Progenitor cell of endocrine pancreas (in vitro differentiated cells): Measurements from ENCODE around the gene TNNC2. TPM values are rescaled to one million over a fixed set of nuclear protein-coding genes. Genes with fewer than 3 reads are reported as not detected.

Experiments
- DNase-seq: peaks from one replicate; pipeline ENCODE4 v3.0.0; 2021; ENCODE audit warnings: low spot score; ENCODE audit not compliant: unreplicated experiment
- H3K27ac Mint-ChIP-seq: 2 replicates; pipeline ENCODE4 v1.8.0; 2021; ENCODE audit warnings: mild to moderate bottlenecking, moderate library complexity, mixed read lengths
- H3K27me3 Mint-ChIP-seq: 2 replicates; pipeline ENCODE4 v1.8.0; 2021; ENCODE audit warnings: mixed read lengths
- H3K36me3 Mint-ChIP-seq: 2 replicates; pipeline ENCODE4 v1.8.0; 2022; ENCODE audit warnings: mixed read lengths; ENCODE audit not compliant: insufficient read depth
- H3K4me1 Mint-ChIP-seq: 2 replicates; pipeline ENCODE4 v1.8.0; 2021; ENCODE audit warnings: low read depth, mixed read lengths
- H3K4me3 Mint-ChIP-seq: 2 replicates; pipeline ENCODE4 v1.8.0; 2021; ENCODE audit warnings: low read depth, mild to moderate bottlenecking, moderate library complexity, mixed read lengths
- H3K9me3 Mint-ChIP-seq: 2 replicates; pipeline ENCODE4 v1.8.0; 2021; ENCODE audit warnings: low read depth, mixed read lengths
- CTCF ChIP-seq: fragments of 200-600 bp; sonication (generic); IDR thresholded peaks from one replicate; pipeline ENCODE4 v1.5.0; 2021; ENCODE audit warnings: antibody characterized with exemption, mild to moderate bottlenecking; ENCODE audit not compliant: unreplicated experiment
- total RNA-seq: library from RNA; stranded (reverse); gene quantifications from 2 replicates; pipeline ENCODE4 v1.2.1, GENCODE V29; 2021

The TNNC2 gene
- total RNA-seq, 1 donor from 2014 or later, result not detected

- Mint-ChIP-seq H3K36me3 (peaks cover 1% of the 10 kb centered on the region), H3K4me1 (no peaks in the 10 kb centered on the region), H3K27ac (peak overlapping the region; percentile 16), H3K4me3 (no peak overlapping the region), H3K9me3 (no peaks in the 10 kb centered on the region), H3K27me3 (no peaks in the 10 kb centered on the region)
- no peak for TF ChIP-seq CTCF
- DNase-seq, result no peak
These were observed 40.2 kb upstream of the TNNC2 start for GRCh38 chr20:45867136-45867818.

- no peaks in the 10 kb centered on the region for H3K27me3 Mint-ChIP-seq
- no peak for TF ChIP-seq CTCF
- H3K36me3 Mint-ChIP-seq, result peaks cover 1% of the 10 kb centered on the region
- H3K4me3 Mint-ChIP-seq, result no peak overlapping the region
- no peak for DNase-seq
- H3K27ac Mint-ChIP-seq, result no peak overlapping the region
- no peaks in the 10 kb centered on the region for H3K4me1 Mint-ChIP-seq
- H3K9me3 Mint-ChIP-seq, result no peaks in the 10 kb centered on the region
These were observed 39.3 kb upstream of the TNNC2 start for GRCh38 chr20:45866454-45866853.

- Mint-ChIP-seq H3K27me3 (no peaks in the 10 kb centered on the region), H3K27ac (no peak overlapping the region), H3K9me3 (no peaks in the 10 kb centered on the region), H3K36me3 (peaks cover 1% of the 10 kb centered on the region), H3K4me3 (no peak overlapping the region), H3K4me1 (peaks cover 2% of the 10 kb centered on the region)
- no peak for TF ChIP-seq CTCF
- DNase-seq, result no peak
These were observed 36.7 kb upstream of the TNNC2 start for GRCh38 chr20:45863543-45864470.

GRCh38 chr20:45861221-45862075, 34.3 kb upstream of the TNNC2 start:
- Mint-ChIP-seq H3K36me3 (peaks cover 1% of the 10 kb centered on the region), H3K9me3 (no peaks in the 10 kb centered on the region), H3K27me3 (no peaks in the 10 kb centered on the region), H3K4me1 (peaks cover 16% of the 10 kb centered on the region), H3K27ac (no peak overlapping the region), H3K4me3 (no peak overlapping the region)
- TF ChIP-seq CTCF, result no peak
- no peak for DNase-seq
